ENCODE results near the gene EZR. TPM values are rescaled to one million over a fixed set of nuclear protein-coding genes. Genes with fewer than 3 reads are reported as not detected.
A peak's percentile ranks its signal among the peaks of the same experiment; 100 is the strongest.
"Not testable (repeated sequence)": the region's sequence is repeated elsewhere in the genome, so short reads cannot be mapped to it uniquely, and the experiment has no call there.

Gene EZR
- total RNA-seq, 1 donor from 2014 or later: 90.7 TPM

GRCh38 chr6:158796353-158796752, 22.8 kb downstream of the EZR start:
- no peak for DNase-seq

GRCh38 chr6:158795516-158795915, 23.7 kb downstream of the EZR start:
- no peak for DNase-seq

- DNase-seq: peak; percentile 61
Measured at GRCh38 chr6:158793432-158793831, 25.7 kb downstream of the EZR start.

- DNase-seq: not testable (repeated sequence)
Measured at GRCh38 chr6:158792505-158792904, 26.7 kb downstream of the EZR start.

- DNase-seq: no peak
Measured at GRCh38 chr6:158791274-158791855, 27.8 kb downstream of the EZR start.

- DNase-seq: peak; percentile 63
Measured at GRCh38 chr6:158789115-158789917, 29.9 kb downstream of the EZR start.

- DNase-seq: no peak
Measured at GRCh38 chr6:158787395-158787794, 31.8 kb downstream of the EZR start.

- DNase-seq: no peak
Measured at GRCh38 chr6:158786645-158787304, 32.4 kb downstream of the EZR start.

- DNase-seq: no peak
Measured at GRCh38 chr6:158785036-158785435, 34.1 kb downstream of the EZR start.

- DNase-seq: peak; percentile 85
Measured at GRCh38 chr6:158784505-158784904, 34.7 kb downstream of the EZR start.

GRCh38 chr6:158783851-158784250, 35.3 kb downstream of the EZR start:
- DNase-seq: no peak

GRCh38 chr6:158783167-158783450, 36.1 kb downstream of the EZR start:
- DNase-seq: no peak

GRCh38 chr6:158782432-158783166, 36.6 kb downstream of the EZR start:
- DNase-seq: no peak

GRCh38 chr6:158781692-158782373, 37.3 kb downstream of the EZR start:
- DNase-seq: no peak

GRCh38 chr6:158780988-158781691, 38.0 kb downstream of the EZR start:
- no peak for DNase-seq

GRCh38 chr6:158780246-158780884, 38.8 kb downstream of the EZR start:
- no peak for DNase-seq

GRCh38 chr6:158778005-158778527, 41.1 kb downstream of the EZR start:
- no peak for DNase-seq

GRCh38 chr6:158777510-158777909, 41.7 kb downstream of the EZR start:
- no peak for DNase-seq

GRCh38 chr6:158776737-158777136, 42.4 kb downstream of the EZR start:
- no peak for DNase-seq

- DNase-seq: no peak
Measured at GRCh38 chr6:158775832-158776231, 43.3 kb downstream of the EZR start.

- DNase-seq: no peak
Measured at GRCh38 chr6:158774717-158775449, 44.3 kb downstream of the EZR start.

All from dermis blood vessel endothelial cell (primary cell).